SK-N-SH treated with all-trans-retinoic acid at 6 μM for 48 hours (cell line): ENCODE results near the gene PASD1.

Experiments
- ATAC-seq: fragments of 200-7000 bp; cut with Tn5 transposase; 3 replicates; pipeline ENCODE4 v1.9.1; 2020; ENCODE audit warnings: mild to moderate bottlenecking, moderate library complexity
- ARNTL ChIP-seq: fragments of 450-650 bp; formaldehyde crosslinking; IDR thresholded peaks from 2 replicates; pipeline ENCODE4 v1.5.0; 2020; ENCODE audit warnings: low read depth, mild to moderate bottlenecking, moderate library complexity, borderline replicate concordance
- BACH2 ChIP-seq: fragments of 250-450 bp; sonication (Bioruptor Pico); IDR thresholded peaks from 2 replicates; pipeline ENCODE4 v1.9.0; 2021; ENCODE audit warnings: mild to moderate bottlenecking, borderline replicate concordance
- CSDC2 ChIP-seq: fragments of 250-450 bp; sonication (Bioruptor Pico); IDR thresholded peaks from 2 replicates; pipeline ENCODE4 v1.5.0; 2020; ENCODE audit warnings: mild to moderate bottlenecking, moderate library complexity
- CSRNP3 ChIP-seq: fragments of 250-450 bp; sonication (Bioruptor Pico); IDR thresholded peaks from 2 replicates; pipeline ENCODE4 v1.5.1; 2021; ENCODE audit warnings: mild to moderate bottlenecking, moderate library complexity
- ESRRG ChIP-seq: fragments of 250-450 bp; sonication (Bioruptor Pico); IDR thresholded peaks from 2 replicates; pipeline ENCODE4 v1.6.1; 2021; ENCODE audit warnings: mild to moderate bottlenecking
- ISL1 ChIP-seq: fragments of 250-450 bp; sonication (Bioruptor Pico); IDR thresholded peaks from 2 replicates; pipeline ENCODE4 v2.1.2; 2022; ENCODE audit warnings: mild to moderate bottlenecking, moderate library complexity
- OSR1 ChIP-seq: fragments of 250-450 bp; sonication (Bioruptor Pico); IDR thresholded peaks from 2 replicates; pipeline ENCODE4 v1.8.0; 2022; ENCODE audit warnings: moderate library complexity, mild to moderate bottlenecking, inconsistent platforms
- POU6F1 ChIP-seq: fragments of 250-450 bp; sonication (Bioruptor Pico); IDR thresholded peaks from 2 replicates; pipeline ENCODE4 v1.8.0; 2021; ENCODE audit warnings: low read depth, mild to moderate bottlenecking, moderate library complexity, borderline replicate concordance
- PPARA ChIP-seq: fragments of 250-450 bp; sonication (Bioruptor Pico); IDR thresholded peaks from 2 replicates; pipeline ENCODE4 v1.5.0; 2020; ENCODE audit warnings: mild to moderate bottlenecking, borderline replicate concordance
- RARB ChIP-seq: fragments of 250-450 bp; sonication (Bioruptor Pico); IDR thresholded peaks from 2 replicates; pipeline ENCODE4 v1.8.0; 2021; ENCODE audit warnings: mild to moderate bottlenecking, moderate library complexity
- TCF4 ChIP-seq: fragments of 250-450 bp; sonication (Bioruptor Pico); IDR thresholded peaks from 2 replicates; pipeline ENCODE4 v1.8.0; 2021; ENCODE audit warnings: mild to moderate bottlenecking, moderate library complexity, borderline replicate concordance
- TOX ChIP-seq: fragments of 250-450 bp; sonication (Bioruptor Pico); IDR thresholded peaks from 2 replicates; pipeline ENCODE4 v1.8.0; 2021; ENCODE audit warnings: mild to moderate bottlenecking, moderate library complexity, borderline replicate concordance
- ZC3H10 ChIP-seq: fragments of 250-450 bp; sonication (Bioruptor Pico); IDR thresholded peaks from 2 replicates; pipeline ENCODE4 v1.5.1; 2021; ENCODE audit warnings: mild to moderate bottlenecking, moderate library complexity
- ZFP30 ChIP-seq: fragments of 450-650 bp; formaldehyde crosslinking; IDR thresholded peaks from 2 replicates; pipeline ENCODE4 v1.5.0; 2022; ENCODE audit warnings: mild to moderate bottlenecking, moderate library complexity
- ZNF565 ChIP-seq: fragments of 450-650 bp; formaldehyde crosslinking; conservative IDR thresholded peaks from 2 replicates; pipeline ENCODE4 v1.5.0; 2020; ENCODE audit warnings: low read depth, mild to moderate bottlenecking, moderate library complexity
- ZNF8 ChIP-seq: fragments of 450-650 bp; formaldehyde crosslinking; IDR thresholded peaks from 2 replicates; pipeline ENCODE4 v1.5.0; 2020; ENCODE audit warnings: mild to moderate bottlenecking, moderate library complexity
- TF ChIP-seq, protein P1 (sequence below): fragments of 250-450 bp; sonication (Bioruptor Pico); IDR thresholded peaks from 2 replicates; pipeline ENCODE4 v1.8.0; 2020; ENCODE audit warnings: mild to moderate bottlenecking, moderate library complexity, borderline replicate concordance
- TF ChIP-seq, protein P2 (sequence below): fragments of 250-450 bp; sonication (Bioruptor Pico); IDR thresholded peaks from 2 replicates; pipeline ENCODE4 v1.5.1; 2020; ENCODE audit warnings: low read depth, mild to moderate bottlenecking, moderate library complexity
- TF ChIP-seq, protein P3 (sequence below): fragments of 250-450 bp; sonication (Bioruptor Pico); IDR thresholded peaks from 2 replicates; pipeline ENCODE4 v1.5.0; 2020; ENCODE audit warnings: mild to moderate bottlenecking, moderate library complexity

PASD1 gene

GRCh38 chrX:151641564-151641963 is 78.1 kb downstream of the PASD1 start:
- TF ChIP-seq POU6F1 = no peak
- TF ChIP-seq, all 23 proteins: peak for 0
- no peak for ATAC-seq

GRCh38 chrX:151675121-151675746 is 111.8 kb downstream of the PASD1 start:
- no peak for TF ChIP-seq TCF4 (CRISPR knock-in tag)
- TF ChIP-seq, protein P1, sequence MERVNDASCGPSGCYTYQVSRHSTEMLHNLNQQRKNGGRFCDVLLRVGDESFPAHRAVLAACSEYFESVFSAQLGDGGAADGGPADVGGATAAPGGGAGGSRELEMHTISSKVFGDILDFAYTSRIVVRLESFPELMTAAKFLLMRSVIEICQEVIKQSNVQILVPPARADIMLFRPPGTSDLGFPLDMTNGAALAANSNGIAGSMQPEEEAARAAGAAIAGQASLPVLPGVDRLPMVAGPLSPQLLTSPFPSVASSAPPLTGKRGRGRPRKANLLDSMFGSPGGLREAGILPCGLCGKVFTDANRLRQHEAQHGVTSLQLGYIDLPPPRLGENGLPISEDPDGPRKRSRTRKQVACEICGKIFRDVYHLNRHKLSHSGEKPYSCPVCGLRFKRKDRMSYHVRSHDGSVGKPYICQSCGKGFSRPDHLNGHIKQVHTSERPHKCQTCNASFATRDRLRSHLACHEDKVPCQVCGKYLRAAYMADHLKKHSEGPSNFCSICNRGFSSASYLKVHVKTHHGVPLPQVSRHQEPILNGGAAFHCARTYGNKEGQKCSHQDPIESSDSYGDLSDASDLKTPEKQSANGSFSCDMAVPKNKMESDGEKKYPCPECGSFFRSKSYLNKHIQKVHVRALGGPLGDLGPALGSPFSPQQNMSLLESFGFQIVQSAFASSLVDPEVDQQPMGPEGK (CRISPR knock-in tag) = no peak
- no peak for TF ChIP-seq OSR1 (CRISPR knock-in tag)
- TF ChIP-seq ZNF8 (CRISPR knock-in tag) = no peak
- no peak for TF ChIP-seq TOX (CRISPR knock-in tag)
- TF ChIP-seq ISL1 (CRISPR knock-in tag) = no peak
- TF ChIP-seq, protein P2, sequence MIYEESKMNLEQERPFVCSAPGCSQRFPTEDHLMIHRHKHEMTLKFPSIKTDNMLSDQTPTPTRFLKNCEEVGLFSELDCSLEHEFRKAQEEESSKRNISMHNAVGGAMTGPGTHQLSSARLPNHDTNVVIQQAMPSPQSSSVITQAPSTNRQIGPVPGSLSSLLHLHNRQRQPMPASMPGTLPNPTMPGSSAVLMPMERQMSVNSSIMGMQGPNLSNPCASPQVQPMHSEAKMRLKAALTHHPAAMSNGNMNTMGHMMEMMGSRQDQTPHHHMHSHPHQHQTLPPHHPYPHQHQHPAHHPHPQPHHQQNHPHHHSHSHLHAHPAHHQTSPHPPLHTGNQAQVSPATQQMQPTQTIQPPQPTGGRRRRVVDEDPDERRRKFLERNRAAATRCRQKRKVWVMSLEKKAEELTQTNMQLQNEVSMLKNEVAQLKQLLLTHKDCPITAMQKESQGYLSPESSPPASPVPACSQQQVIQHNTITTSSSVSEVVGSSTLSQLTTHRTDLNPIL (CRISPR knock-in tag) = no peak
- no peak for TF ChIP-seq ZNF565
- TF ChIP-seq POU6F1 = no peak
- no peak for TF ChIP-seq PPARA (CRISPR knock-in tag)
- no peak for TF ChIP-seq ZFP30 (CRISPR knock-in tag)
- TF ChIP-seq CSDC2 (CRISPR knock-in tag) = no peak
- TF ChIP-seq ARNTL = no peak

DNA sequence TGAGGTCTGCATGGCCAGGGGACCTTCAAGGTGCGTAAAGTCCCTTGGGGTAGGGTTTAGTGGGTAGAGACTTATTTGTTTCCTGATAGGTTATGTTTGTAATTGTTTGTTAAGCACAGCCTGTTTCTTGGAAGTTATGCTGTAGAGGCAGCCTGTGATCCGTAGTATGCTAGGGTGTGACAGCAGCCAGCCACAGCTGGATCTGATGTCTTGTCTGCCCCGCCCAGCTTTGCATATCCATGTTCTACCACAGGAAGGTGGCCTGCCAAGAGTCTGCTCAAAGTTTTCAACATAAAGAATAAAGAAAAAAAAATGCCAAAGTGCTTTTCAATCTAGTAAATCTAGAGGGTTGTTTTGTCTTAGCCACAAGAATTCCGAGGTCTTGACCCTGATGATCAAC is 112.7 kb downstream of the PASD1 start:
- no peak for TF ChIP-seq ZNF8 (CRISPR knock-in tag)
- no peak for TF ChIP-seq OSR1 (CRISPR knock-in tag)
- TF ChIP-seq PPARA (CRISPR knock-in tag) = no peak
- no peak for TF ChIP-seq ZNF565
- TF ChIP-seq RARB = no peak
- no peak for TF ChIP-seq BACH2
- no peak for TF ChIP-seq ESRRG (CRISPR knock-in tag)
- TF ChIP-seq, protein P3, sequence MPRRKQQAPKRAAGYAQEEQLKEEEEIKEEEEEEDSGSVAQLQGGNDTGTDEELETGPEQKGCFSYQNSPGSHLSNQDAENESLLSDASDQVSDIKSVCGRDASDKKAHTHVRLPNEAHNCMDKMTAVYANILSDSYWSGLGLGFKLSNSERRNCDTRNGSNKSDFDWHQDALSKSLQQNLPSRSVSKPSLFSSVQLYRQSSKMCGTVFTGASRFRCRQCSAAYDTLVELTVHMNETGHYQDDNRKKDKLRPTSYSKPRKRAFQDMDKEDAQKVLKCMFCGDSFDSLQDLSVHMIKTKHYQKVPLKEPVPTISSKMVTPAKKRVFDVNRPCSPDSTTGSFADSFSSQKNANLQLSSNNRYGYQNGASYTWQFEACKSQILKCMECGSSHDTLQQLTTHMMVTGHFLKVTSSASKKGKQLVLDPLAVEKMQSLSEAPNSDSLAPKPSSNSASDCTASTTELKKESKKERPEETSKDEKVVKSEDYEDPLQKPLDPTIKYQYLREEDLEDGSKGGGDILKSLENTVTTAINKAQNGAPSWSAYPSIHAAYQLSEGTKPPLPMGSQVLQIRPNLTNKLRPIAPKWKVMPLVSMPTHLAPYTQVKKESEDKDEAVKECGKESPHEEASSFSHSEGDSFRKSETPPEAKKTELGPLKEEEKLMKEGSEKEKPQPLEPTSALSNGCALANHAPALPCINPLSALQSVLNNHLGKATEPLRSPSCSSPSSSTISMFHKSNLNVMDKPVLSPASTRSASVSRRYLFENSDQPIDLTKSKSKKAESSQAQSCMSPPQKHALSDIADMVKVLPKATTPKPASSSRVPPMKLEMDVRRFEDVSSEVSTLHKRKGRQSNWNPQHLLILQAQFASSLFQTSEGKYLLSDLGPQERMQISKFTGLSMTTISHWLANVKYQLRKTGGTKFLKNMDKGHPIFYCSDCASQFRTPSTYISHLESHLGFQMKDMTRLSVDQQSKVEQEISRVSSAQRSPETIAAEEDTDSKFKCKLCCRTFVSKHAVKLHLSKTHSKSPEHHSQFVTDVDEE = no peak
- TF ChIP-seq ZC3H10 = no peak
- no peak for TF ChIP-seq ZFP30 (CRISPR knock-in tag)
- TF ChIP-seq, protein P1 (CRISPR knock-in tag) = no peak
- TF ChIP-seq TCF4 (CRISPR knock-in tag) = no peak
- TF ChIP-seq CSRNP3 (CRISPR knock-in tag) = no peak
- no peak for TF ChIP-seq ARNTL
- ATAC-seq = no peak

More at GRCh38 chrX:151675121-151675746, 111.8 kb downstream of the PASD1 start:
- no peak for ATAC-seq
